ENCODE results near the gene C13orf42.

The C13orf42 gene

GRCh38 chr13:51032831-51033230 is 78.2 kb downstream of the C13orf42 start:
- no peak for DNase-seq

Measured in fibroblast of skin of back (primary cell).